ENCODE measurements around the gene FAM174B. TPM values are rescaled to one million over a fixed set of nuclear protein-coding genes. Genes with fewer than 3 reads are reported as not detected.

FAM174B gene
- total and polyA plus RNA-seq, 2 donors (not counting 1 experiment from before 2014, with no cell fraction given), result 0.03 to 1.9 TPM

DNA sequence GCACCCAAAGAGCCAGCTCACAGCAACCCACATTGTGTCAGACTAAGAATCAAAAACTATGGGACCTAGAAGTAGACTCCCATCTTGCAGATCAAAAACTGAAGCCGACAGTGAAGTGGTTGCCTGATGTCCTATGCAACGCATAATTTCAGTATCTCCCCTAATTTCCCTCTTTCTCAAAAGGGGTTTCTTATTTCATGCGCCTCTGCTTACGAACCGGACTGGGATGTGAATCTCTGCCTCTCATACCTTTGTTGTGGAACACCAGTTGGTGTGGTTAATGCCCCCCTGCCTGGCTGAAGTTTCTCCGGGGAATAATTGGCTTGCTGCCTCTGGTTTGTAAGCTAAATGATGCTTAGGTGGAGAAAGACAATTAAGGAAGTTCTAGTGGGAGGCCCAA lies 514 bp upstream of the FAM174B start:
- no peak overlapping the region for H3K4me3 ChIP-seq (ENCODE audit: control extremely low read depth in 1 of 5, extremely low read depth in 1 of 5, insufficient read depth in 1 of 5, low read depth in 2 of 5, low read length in 4 of 5)
- H3K79me2 ChIP-seq (ENCODE audit: control insufficient read depth, insufficient read depth, low read length), result no peaks in the 10 kb centered on the region
- no peak overlapping the region for H3K27ac Mint-ChIP-seq
- H3K27me3 Mint-ChIP-seq, result peaks cover 47% of the 10 kb centered on the region
- H4K20me1 ChIP-seq (ENCODE audit: control insufficient read depth, insufficient read depth, low read length, poor library complexity, severe bottlenecking), result no peaks in the 10 kb centered on the region
- H2AFZ ChIP-seq (ENCODE audit: insufficient read depth, low read depth, low read length, poor library complexity, severe bottlenecking), result no peak overlapping the region
- 89% methylated on average over 5 of the region's 6 CpGs for WGBS (ENCODE audit: insufficient coverage)
- H3K9me3 ChIP-seq (ENCODE audit: control extremely low read depth in 1 of 3, control insufficient read depth in 2 of 3, insufficient read depth in 1 of 3, low read length in 2 of 3), result peaks cover 0 to 4% (median 0%) of the 10 kb centered on the region in 3 donors
- no peak for DNase-seq
- ChIA-PET CTCF (no interaction called here), POLR2A (no interaction called here)
- H3K4me3 Mint-ChIP-seq, result peak overlapping the region; percentile 52
- TF ChIP-seq, protein P1, sequence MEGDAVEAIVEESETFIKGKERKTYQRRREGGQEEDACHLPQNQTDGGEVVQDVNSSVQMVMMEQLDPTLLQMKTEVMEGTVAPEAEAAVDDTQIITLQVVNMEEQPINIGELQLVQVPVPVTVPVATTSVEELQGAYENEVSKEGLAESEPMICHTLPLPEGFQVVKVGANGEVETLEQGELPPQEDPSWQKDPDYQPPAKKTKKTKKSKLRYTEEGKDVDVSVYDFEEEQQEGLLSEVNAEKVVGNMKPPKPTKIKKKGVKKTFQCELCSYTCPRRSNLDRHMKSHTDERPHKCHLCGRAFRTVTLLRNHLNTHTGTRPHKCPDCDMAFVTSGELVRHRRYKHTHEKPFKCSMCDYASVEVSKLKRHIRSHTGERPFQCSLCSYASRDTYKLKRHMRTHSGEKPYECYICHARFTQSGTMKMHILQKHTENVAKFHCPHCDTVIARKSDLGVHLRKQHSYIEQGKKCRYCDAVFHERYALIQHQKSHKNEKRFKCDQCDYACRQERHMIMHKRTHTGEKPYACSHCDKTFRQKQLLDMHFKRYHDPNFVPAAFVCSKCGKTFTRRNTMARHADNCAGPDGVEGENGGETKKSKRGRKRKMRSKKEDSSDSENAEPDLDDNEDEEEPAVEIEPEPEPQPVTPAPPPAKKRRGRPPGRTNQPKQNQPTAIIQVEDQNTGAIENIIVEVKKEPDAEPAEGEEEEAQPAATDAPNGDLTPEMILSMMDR (IDR thresholded peaks at IDR 0.05), result no peak
- TF ChIP-seq EZH2 (IDR thresholded peaks at IDR 0.05; ENCODE audit: borderline replicate concordance, insufficient read depth, low read depth, low read length, poor library complexity, severe bottlenecking), result no peak
- intact Hi-C loops (cut with micrococcal nuclease), result no loop called here
- H3K9ac ChIP-seq (ENCODE audit: low read length), result no peak overlapping the region
- no peaks in the 10 kb centered on the region for H3K4me1 ChIP-seq (ENCODE audit: control insufficient read depth in 2 of 2, insufficient read depth in 2 of 2, low read length in 2 of 2)
- H3K4me1 Mint-ChIP-seq, result peaks cover 13% of the 10 kb centered on the region
- H3K36me3 ChIP-seq (replicated peaks in 1 of 2; ENCODE audit: control extremely low read depth in 1 of 2, control insufficient read depth in 1 of 2, extremely low read depth in 1 of 2, insufficient read depth in 2 of 2, low read length in 1 of 2), result no peaks in the 10 kb centered on the region
- H3K4me2 ChIP-seq (replicated peaks; ENCODE audit: low read depth, low read length, poor library complexity, severe bottlenecking), result no peak overlapping the region
- H3K27ac ChIP-seq (ENCODE audit: low read length in 2 of 2), result no peak overlapping the region
- no peak for ATAC-seq (ENCODE audit: low read depth)
- peaks cover 3% of the 10 kb centered on the region for H3K9me3 Mint-ChIP-seq (ENCODE audit: insufficient read depth)
- H3K27me3 ChIP-seq (replicated peaks in 1 of 4; ENCODE audit: control extremely low read depth in 1 of 4, control insufficient read depth in 3 of 4, insufficient read depth in 4 of 4, low read length in 3 of 4), result peaks cover 0 to 40% (median 7%) of the 10 kb centered on the region in 4 experiments

DNA sequence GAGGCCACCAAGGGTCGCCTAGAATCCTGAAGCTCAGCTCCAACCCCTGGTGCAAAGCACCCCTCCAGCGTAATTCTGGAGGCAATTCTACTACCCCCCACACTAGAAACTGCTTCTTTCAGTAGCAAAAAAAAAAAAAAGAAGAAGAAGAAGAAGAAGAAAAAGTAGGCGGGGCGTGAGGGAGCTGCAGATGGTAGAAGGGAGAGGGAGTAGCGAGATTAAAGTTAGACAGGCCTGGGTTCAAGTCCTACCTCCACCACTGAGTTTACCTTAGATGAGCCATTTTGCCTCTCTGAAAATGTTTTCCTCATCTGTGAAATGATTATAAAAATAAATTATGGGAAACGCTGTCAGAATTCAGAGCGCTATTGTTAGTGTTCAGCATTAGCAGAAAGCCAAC lies 913 bp downstream of the FAM174B start:
- peaks cover 13% of the 10 kb centered on the region for H3K4me1 Mint-ChIP-seq
- no peak overlapping the region for H3K27ac Mint-ChIP-seq
- Histone ChIP-seq H3K27me3 (replicated peaks in 1 of 4; ENCODE audit: control extremely low read depth in 1 of 4, control insufficient read depth in 3 of 4, insufficient read depth in 4 of 4, low read length in 3 of 4) (peaks cover 0 to 40% (median 7%) of the 10 kb centered on the region in 4 experiments), H2AFZ (ENCODE audit: insufficient read depth, low read depth, low read length, poor library complexity, severe bottlenecking) (no peak overlapping the region), H3K4me1 (ENCODE audit: control insufficient read depth in 2 of 2, insufficient read depth in 2 of 2, low read length in 2 of 2) (no peaks in the 10 kb centered on the region), H3K36me3 (replicated peaks in 1 of 2; ENCODE audit: control extremely low read depth in 1 of 2, control insufficient read depth in 1 of 2, extremely low read depth in 1 of 2, insufficient read depth in 2 of 2, low read length in 1 of 2) (no peaks in the 10 kb centered on the region), H3K79me2 (ENCODE audit: control insufficient read depth, insufficient read depth, low read length) (no peaks in the 10 kb centered on the region), H3K9ac (ENCODE audit: low read length) (no peak overlapping the region), H3K4me3 (ENCODE audit: control extremely low read depth in 1 of 5, extremely low read depth in 1 of 5, insufficient read depth in 1 of 5, low read depth in 2 of 5, low read length in 4 of 5) (no peak overlapping the region), H3K27ac (ENCODE audit: low read length in 2 of 2) (no peak overlapping the region), H3K9me3 (ENCODE audit: control extremely low read depth in 1 of 3, control insufficient read depth in 2 of 3, insufficient read depth in 1 of 3, low read length in 2 of 3) (peaks cover 0 to 4% (median 0%) of the 10 kb centered on the region in 3 donors), H3K4me2 (replicated peaks; ENCODE audit: low read depth, low read length, poor library complexity, severe bottlenecking) (no peak overlapping the region), H4K20me1 (ENCODE audit: control insufficient read depth, insufficient read depth, low read length, poor library complexity, severe bottlenecking) (no peaks in the 10 kb centered on the region)
- ATAC-seq (ENCODE audit: low read depth), result no peak
- no peak for TF ChIP-seq EZH2 (IDR thresholded peaks at IDR 0.05; ENCODE audit: borderline replicate concordance, insufficient read depth, low read depth, low read length, poor library complexity, severe bottlenecking)
- TF ChIP-seq, protein P1 (IDR thresholded peaks at IDR 0.05), result no peak
- WGBS (ENCODE audit: insufficient coverage), result no CpG with 5 or more reads among the region's 7 CpGs
- DNase-seq, result no peak
- H3K9me3 Mint-ChIP-seq (ENCODE audit: insufficient read depth), result peaks cover 5% of the 10 kb centered on the region
- H3K27me3 Mint-ChIP-seq, result peaks cover 54% of the 10 kb centered on the region
- intact Hi-C loops (cut with micrococcal nuclease), result no loop called here
- peak overlapping the region; percentile 53 for H3K4me3 Mint-ChIP-seq
- ChIA-PET POLR2A (no interaction called here), CTCF (no interaction called here)
